ENCODE results near the gene NBAS.

NBAS gene

GRCh38 chr2:15560988-15561573 lies at the start of gene NBAS:
Gene NBAS (minus strand): TSS chr2:15561334. CDS start chr2:15561304, 30 bp downstream.
- DNase-seq (ENCODE audit: extremely low read depth, insufficient read length), result peak; percentile 75
- Histone ChIP-seq H3K4me3 (replicated peaks; ENCODE audit: low read depth, low read length) (peak within 1 kb of the TSS; percentile 86), H3K27me3 (replicated peaks; ENCODE audit: control insufficient read depth, insufficient read depth, low read length) (no peaks in the 10 kb centered on the region), H3K36me3 (ENCODE audit: control insufficient read depth, insufficient read depth, low read length) (no peaks in the 10 kb centered on the region)
- no peak for TF ChIP-seq CTCF (IDR thresholded peaks at IDR 0.05; ENCODE audit: insufficient read depth, low read length, poor library complexity, severe bottlenecking)

GRCh38 chr2:15610430-15610952 lies 49.4 kb upstream of the NBAS start:
- DNase-seq (ENCODE audit: extremely low read depth, insufficient read length), result no peak
- Histone ChIP-seq H3K4me3 (replicated peaks; ENCODE audit: low read depth, low read length) (no peak overlapping the region), H3K36me3 (ENCODE audit: control insufficient read depth, insufficient read depth, low read length) (peaks cover 9% of the 10 kb centered on the region)

GRCh38 chr2:15609341-15610042 lies 48.4 kb upstream of the NBAS start:
- no peak for TF ChIP-seq CTCF (IDR thresholded peaks at IDR 0.05; ENCODE audit: insufficient read depth, low read length, poor library complexity, severe bottlenecking)
- Histone ChIP-seq H3K4me3 (replicated peaks; ENCODE audit: low read depth, low read length) (no peak overlapping the region), H3K27me3 (replicated peaks; ENCODE audit: control insufficient read depth, insufficient read depth, low read length) (no peaks in the 10 kb centered on the region), H3K36me3 (ENCODE audit: control insufficient read depth, insufficient read depth, low read length) (peaks cover 16% of the 10 kb centered on the region)
- no peak for DNase-seq (ENCODE audit: extremely low read depth, insufficient read length)

More at GRCh38 chr2:15610430-15610952, 49.4 kb upstream of the NBAS start:
- TF ChIP-seq CTCF (IDR thresholded peaks at IDR 0.05; ENCODE audit: insufficient read depth, low read length, poor library complexity, severe bottlenecking), result no peak
- no peaks in the 10 kb centered on the region for H3K27me3 ChIP-seq (replicated peaks; ENCODE audit: control insufficient read depth, insufficient read depth, low read length)

- H3K36me3 ChIP-seq (ENCODE audit: control insufficient read depth, insufficient read depth, low read length), result peaks cover 16% of the 10 kb centered on the region
- no peak for DNase-seq (ENCODE audit: extremely low read depth, insufficient read length)
- no peaks in the 10 kb centered on the region for H3K27me3 ChIP-seq (replicated peaks; ENCODE audit: control insufficient read depth, insufficient read depth, low read length)
- TF ChIP-seq CTCF (IDR thresholded peaks at IDR 0.05; ENCODE audit: insufficient read depth, low read length, poor library complexity, severe bottlenecking), result no peak
- H3K4me3 ChIP-seq (replicated peaks; ENCODE audit: low read depth, low read length), result no peak overlapping the region
These were observed 47.2 kb upstream of the NBAS start for GRCh38 chr2:15608392-15608761.

GRCh38 chr2:15607709-15608391 lies 46.7 kb upstream of the NBAS start:
- Histone ChIP-seq H3K4me3 (replicated peaks; ENCODE audit: low read depth, low read length) (no peak overlapping the region), H3K36me3 (ENCODE audit: control insufficient read depth, insufficient read depth, low read length) (peaks cover 16% of the 10 kb centered on the region), H3K27me3 (replicated peaks; ENCODE audit: control insufficient read depth, insufficient read depth, low read length) (no peaks in the 10 kb centered on the region)
- TF ChIP-seq CTCF (IDR thresholded peaks at IDR 0.05; ENCODE audit: insufficient read depth, low read length, poor library complexity, severe bottlenecking), result no peak
- no peak for DNase-seq (ENCODE audit: extremely low read depth, insufficient read length)
